SK-N-SH (cell line): ENCODE data around the gene SH3BP4. TPM values are rescaled to one million over a fixed set of nuclear protein-coding genes. Genes with fewer than 3 reads are reported as not detected.

ENCODE experiments used
- CTCF ChIA-PET: fragments of 300-600, 350-600 bp; formaldehyde crosslinking; extraction: SDS; loops from one replicate; lab custom pipeline; 2021; lab: Yijun Ruan, JAX
- POLR2A ChIA-PET: fragments of 350-600 bp; sonication (Branson Sonifier 250); formaldehyde crosslinking; extraction: SDS; loops from one replicate; lab custom pipeline; 2020; ENCODE audit warnings: antibody characterized with exemption, inconsistent platforms; lab: Yijun Ruan, JAX
- DNase-seq: peaks from one replicate; pipeline ENCODE4 v3.0.0; 2012
- H2AFZ ChIP-seq: fragments of 200-600 bp; sonication (generic); 2 replicates; pipeline ENCODE4 v1.8.1; 2016; ENCODE audit warnings: antibody characterized with exemption, mild to moderate bottlenecking, low read depth
- H3F3A ChIP-seq: fragments of 200-600 bp; sonication (generic); replicated peaks from 2 replicates; pipeline ENCODE3; 2016; ENCODE audit warnings: antibody characterized with exemption, mild to moderate bottlenecking; ENCODE audit not compliant: insufficient read depth
- H3K27ac ChIP-seq, 2 experiments: fragments of 200-500 bp in 1 of 2; fragments of 200-600 bp in 1 of 2; sonication (Bioruptor generic) in 1 of 2; sonication (generic), shearing (Covaris generic) in 1 of 2; 2 replicates each; pipeline versions ENCODE4 v1.5.1 to v1.6.1; 2014 to 2016; ENCODE audit warnings: low read depth in 2 of 2, inconsistent platforms in 1 of 2, low read length in 1 of 2, mild to moderate bottlenecking in 1 of 2, mixed read lengths in 1 of 2
- H3K27me3 ChIP-seq: fragments of 200-600 bp; sonication (generic), shearing (Covaris generic); 2 replicates; pipeline ENCODE4 v1.6.1; 2016; ENCODE audit warnings: mixed run types; ENCODE audit not compliant: insufficient read depth
- H3K36me3 ChIP-seq, 2 experiments: fragments of 200-500 bp in 1 of 2; fragments of 200-600 bp in 1 of 2; sonication (Bioruptor generic) in 1 of 2; sonication (generic) in 1 of 2; replicated peaks in 1 of 2; 2 replicates each; pipeline versions ENCODE3 to v1.5.1; 2014 to 2016; ENCODE audit warnings: low read length in 1 of 2, mild to moderate bottlenecking in 1 of 2; ENCODE audit not compliant: insufficient read depth in 2 of 2, control insufficient read depth in 1 of 2
- H3K4me1 ChIP-seq, 2 experiments: fragments of 200-500 bp in 1 of 2; fragments of 200-600 bp in 1 of 2; sonication (Bioruptor generic) in 1 of 2; sonication (generic), shearing (Covaris generic) in 1 of 2; 2 replicates each; pipeline versions ENCODE4 v1.5.1 to v1.6.1; 2014 to 2016; ENCODE audit warnings: low read depth in 1 of 2, low read length in 1 of 2, mixed run types in 1 of 2; ENCODE audit not compliant: insufficient read depth in 2 of 2, control insufficient read depth in 1 of 2
- H3K4me2 ChIP-seq: fragments of 200-600 bp; sonication (generic), shearing (Covaris generic); 2 replicates; pipeline ENCODE4 v1.6.1; 2017; ENCODE audit warnings: mixed run types
- H3K4me3 ChIP-seq, 2 experiments: fragments of 200-500 bp in 1 of 2; fragments of 200-600 bp in 1 of 2; sonication (Bioruptor generic) in 1 of 2; sonication (generic), shearing (Covaris generic) in 1 of 2; 2 replicates each; pipeline versions ENCODE4 v1.5.1 to v1.8.1; 2014 to 2016; ENCODE audit warnings: low read depth in 2 of 2, inconsistent platforms in 1 of 2, low read length in 1 of 2, mild to moderate bottlenecking in 1 of 2, mixed read lengths in 1 of 2, moderate library complexity in 1 of 2
- H3K79me2 ChIP-seq: fragments of 200-600 bp; sonication (generic); 2 replicates; pipeline ENCODE4 v1.8.1; 2017; ENCODE audit warnings: mild to moderate bottlenecking; ENCODE audit not compliant: insufficient read depth
- H3K9ac ChIP-seq: fragments of 200-600 bp; sonication (generic); 2 replicates; pipeline ENCODE4 v1.6.1; 2017; ENCODE audit warnings: mixed run types
- H3K9me2 ChIP-seq: fragments of 200-600 bp; sonication (generic); 2 replicates; pipeline ENCODE4 v1.6.1; 2017; ENCODE audit warnings: mixed run types
- H3K9me3 ChIP-seq: fragments of 200-600 bp; sonication (generic); 2 replicates; pipeline ENCODE4 v1.6.1; 2017; ENCODE audit warnings: mixed run types, mild to moderate bottlenecking, moderate library complexity
- H4K20me1 ChIP-seq: fragments of 200-600 bp; sonication (generic); 2 replicates; pipeline ENCODE4 v1.6.1; 2017; ENCODE audit warnings: mild to moderate bottlenecking, mixed run types; ENCODE audit not compliant: insufficient read depth
- TAF1 ChIP-seq: IDR thresholded peaks from 2 replicates; pipeline ENCODE4 v1.6.1; 2012; ENCODE audit warnings: low read depth, mild to moderate bottlenecking, low read length, moderate library complexity, borderline replicate concordance
- YY1 ChIP-seq: IDR thresholded peaks from 2 replicates; pipeline ENCODE4 v1.4.0; 2012; ENCODE audit warnings: low read depth, mild to moderate bottlenecking
- WGBS: methylation state at CpG from one replicate; pipeline ENCODE4 v1.1.6; 2017; ENCODE audit warnings: low lambda C conversion rate; 5-methylcytosine and 5-hydroxymethylcytosine counted together
- polyA plus RNA-seq, 3 experiments: library from polyadenylated mRNA; depleted of rRNA; stranded (reverse); fragments of >200 nt; gene quantifications; 2 replicates each; pipeline ENCODE4 v1.2.3, GENCODE V29; 2012
- TF ChIP-seq, protein P1 (sequence below): IDR thresholded peaks from 2 replicates; pipeline ENCODE4 v1.6.1; 2012; ENCODE audit warnings: mild to moderate bottlenecking, low read depth, low read length, moderate library complexity
- TF ChIP-seq, protein P2 (sequence below): fragments of 150-350 bp; IDR thresholded peaks from 2 replicates; pipeline ENCODE4 v1.6.1; 2016; ENCODE audit warnings: mild to moderate bottlenecking, low read depth, low read length
- TF ChIP-seq, protein P3 (sequence below): IDR thresholded peaks from 2 replicates; pipeline ENCODE4 v1.4.0; 2012; ENCODE audit warnings: low read depth, borderline replicate concordance

SH3BP4 gene, protein sequence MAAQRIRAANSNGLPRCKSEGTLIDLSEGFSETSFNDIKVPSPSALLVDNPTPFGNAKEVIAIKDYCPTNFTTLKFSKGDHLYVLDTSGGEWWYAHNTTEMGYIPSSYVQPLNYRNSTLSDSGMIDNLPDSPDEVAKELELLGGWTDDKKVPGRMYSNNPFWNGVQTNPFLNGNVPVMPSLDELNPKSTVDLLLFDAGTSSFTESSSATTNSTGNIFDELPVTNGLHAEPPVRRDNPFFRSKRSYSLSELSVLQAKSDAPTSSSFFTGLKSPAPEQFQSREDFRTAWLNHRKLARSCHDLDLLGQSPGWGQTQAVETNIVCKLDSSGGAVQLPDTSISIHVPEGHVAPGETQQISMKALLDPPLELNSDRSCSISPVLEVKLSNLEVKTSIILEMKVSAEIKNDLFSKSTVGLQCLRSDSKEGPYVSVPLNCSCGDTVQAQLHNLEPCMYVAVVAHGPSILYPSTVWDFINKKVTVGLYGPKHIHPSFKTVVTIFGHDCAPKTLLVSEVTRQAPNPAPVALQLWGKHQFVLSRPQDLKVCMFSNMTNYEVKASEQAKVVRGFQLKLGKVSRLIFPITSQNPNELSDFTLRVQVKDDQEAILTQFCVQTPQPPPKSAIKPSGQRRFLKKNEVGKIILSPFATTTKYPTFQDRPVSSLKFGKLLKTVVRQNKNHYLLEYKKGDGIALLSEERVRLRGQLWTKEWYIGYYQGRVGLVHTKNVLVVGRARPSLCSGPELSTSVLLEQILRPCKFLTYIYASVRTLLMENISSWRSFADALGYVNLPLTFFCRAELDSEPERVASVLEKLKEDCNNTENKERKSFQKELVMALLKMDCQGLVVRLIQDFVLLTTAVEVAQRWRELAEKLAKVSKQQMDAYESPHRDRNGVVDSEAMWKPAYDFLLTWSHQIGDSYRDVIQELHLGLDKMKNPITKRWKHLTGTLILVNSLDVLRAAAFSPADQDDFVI
- 27.7 and 32.9 TPM in 2 replicates for polyA plus RNA-seq (2012; rRNA removed)
- polyA plus RNA-seq (2012; cell fraction: cytosol; rRNA removed) = 23.7 and 27.9 TPM in 2 replicates
- 28.8 and 35.9 TPM in 2 replicates for polyA plus RNA-seq (2012; cell fraction: nucleus; rRNA removed)

DNA sequence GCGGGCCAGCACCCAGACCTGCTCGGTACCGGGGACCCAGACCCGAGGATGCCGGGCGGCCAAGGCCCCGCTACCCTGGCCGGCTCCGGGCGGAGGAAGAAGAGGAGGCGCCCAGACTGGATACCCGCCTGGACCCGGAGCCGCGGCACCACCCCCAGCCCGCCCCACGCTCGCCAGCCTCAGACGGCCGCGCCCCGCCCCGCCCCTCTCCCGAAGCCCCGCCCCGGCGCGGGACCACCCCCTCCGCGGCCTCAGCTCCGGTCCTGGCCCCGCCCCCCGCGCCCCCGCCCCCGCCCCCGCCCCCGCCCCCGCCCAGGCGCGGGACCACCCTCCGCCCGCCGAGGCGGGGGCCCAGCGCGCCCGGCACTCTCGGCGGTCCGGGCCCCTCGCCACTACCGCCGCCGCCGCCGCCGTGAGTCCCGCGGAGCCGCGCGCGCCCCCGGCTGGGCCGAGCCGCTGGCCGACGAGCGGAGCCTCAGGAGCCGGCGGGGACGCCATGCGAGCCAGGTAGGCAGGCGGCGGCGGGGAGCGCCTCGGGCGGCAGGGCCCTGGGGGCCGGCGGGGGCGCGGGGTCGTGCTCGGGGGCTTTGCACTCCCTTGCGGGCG lies at the start of gene SH3BP4:
SH3BP4 (plus strand) TSS at position 354 of the 606 bp plus-strand sequence. CDS start 82,986 bp downstream, outside the sequence.
- H3K9me2 ChIP-seq = no peaks in the 10 kb centered on the region
- peaks cover 54% of the 10 kb centered on the region for H3K79me2 ChIP-seq
- peaks cover 42% of the 10 kb centered on the region for H4K20me1 ChIP-seq
- H3K4me3 ChIP-seq = peak within 1 kb of the TSS; percentile 86 to 97
- peak within 1 kb of the TSS; percentile 68 to 72 for H3K27ac ChIP-seq
- peaks cover 0 to 6% of the 10 kb centered on the region in 2 experiments for H3K36me3 ChIP-seq
- TF ChIP-seq, protein P1, sequence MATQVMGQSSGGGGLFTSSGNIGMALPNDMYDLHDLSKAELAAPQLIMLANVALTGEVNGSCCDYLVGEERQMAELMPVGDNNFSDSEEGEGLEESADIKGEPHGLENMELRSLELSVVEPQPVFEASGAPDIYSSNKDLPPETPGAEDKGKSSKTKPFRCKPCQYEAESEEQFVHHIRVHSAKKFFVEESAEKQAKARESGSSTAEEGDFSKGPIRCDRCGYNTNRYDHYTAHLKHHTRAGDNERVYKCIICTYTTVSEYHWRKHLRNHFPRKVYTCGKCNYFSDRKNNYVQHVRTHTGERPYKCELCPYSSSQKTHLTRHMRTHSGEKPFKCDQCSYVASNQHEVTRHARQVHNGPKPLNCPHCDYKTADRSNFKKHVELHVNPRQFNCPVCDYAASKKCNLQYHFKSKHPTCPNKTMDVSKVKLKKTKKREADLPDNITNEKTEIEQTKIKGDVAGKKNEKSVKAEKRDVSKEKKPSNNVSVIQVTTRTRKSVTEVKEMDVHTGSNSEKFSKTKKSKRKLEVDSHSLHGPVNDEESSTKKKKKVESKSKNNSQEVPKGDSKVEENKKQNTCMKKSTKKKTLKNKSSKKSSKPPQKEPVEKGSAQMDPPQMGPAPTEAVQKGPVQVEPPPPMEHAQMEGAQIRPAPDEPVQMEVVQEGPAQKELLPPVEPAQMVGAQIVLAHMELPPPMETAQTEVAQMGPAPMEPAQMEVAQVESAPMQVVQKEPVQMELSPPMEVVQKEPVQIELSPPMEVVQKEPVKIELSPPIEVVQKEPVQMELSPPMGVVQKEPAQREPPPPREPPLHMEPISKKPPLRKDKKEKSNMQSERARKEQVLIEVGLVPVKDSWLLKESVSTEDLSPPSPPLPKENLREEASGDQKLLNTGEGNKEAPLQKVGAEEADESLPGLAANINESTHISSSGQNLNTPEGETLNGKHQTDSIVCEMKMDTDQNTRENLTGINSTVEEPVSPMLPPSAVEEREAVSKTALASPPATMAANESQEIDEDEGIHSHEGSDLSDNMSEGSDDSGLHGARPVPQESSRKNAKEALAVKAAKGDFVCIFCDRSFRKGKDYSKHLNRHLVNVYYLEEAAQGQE = no peak
- TF ChIP-seq YY1 = no peak
- TF ChIP-seq, protein P2, sequence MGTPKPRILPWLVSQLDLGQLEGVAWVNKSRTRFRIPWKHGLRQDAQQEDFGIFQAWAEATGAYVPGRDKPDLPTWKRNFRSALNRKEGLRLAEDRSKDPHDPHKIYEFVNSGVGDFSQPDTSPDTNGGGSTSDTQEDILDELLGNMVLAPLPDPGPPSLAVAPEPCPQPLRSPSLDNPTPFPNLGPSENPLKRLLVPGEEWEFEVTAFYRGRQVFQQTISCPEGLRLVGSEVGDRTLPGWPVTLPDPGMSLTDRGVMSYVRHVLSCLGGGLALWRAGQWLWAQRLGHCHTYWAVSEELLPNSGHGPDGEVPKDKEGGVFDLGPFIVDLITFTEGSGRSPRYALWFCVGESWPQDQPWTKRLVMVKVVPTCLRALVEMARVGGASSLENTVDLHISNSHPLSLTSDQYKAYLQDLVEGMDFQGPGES = no peak
- TF ChIP-seq TAF1 = 0 out of 2 replicates have a peak, but pooled peaks have one; percentile 13
- TF ChIP-seq, all 33 proteins: peak for 1
- DNase-seq = peak; percentile 99
- Histone ChIP-seq H3K27me3 (no peaks in the 10 kb centered on the region), H3K4me1 (peaks cover 33 to 40% of the 10 kb centered on the region in 2 experiments), H3K9ac (peak within 1 kb of the TSS; percentile 94), H2AFZ (peak within 1 kb of the TSS; percentile 86), H3F3A (peaks cover 12% of the 10 kb centered on the region), H3K9me3 (no peaks in the 10 kb centered on the region), H3K4me2 (peak within 1 kb of the TSS; percentile 99)
- no CpG with 5 or more reads among the region's 88 CpGs for WGBS
- ChIA-PET POLR2A (no interaction called here), CTCF (interaction anchor here (1.4 kb wide), 1 partner anchor 155 kb away, joined by 3 read pairs; no protein-coding TSS in a partner anchor)

DNA sequence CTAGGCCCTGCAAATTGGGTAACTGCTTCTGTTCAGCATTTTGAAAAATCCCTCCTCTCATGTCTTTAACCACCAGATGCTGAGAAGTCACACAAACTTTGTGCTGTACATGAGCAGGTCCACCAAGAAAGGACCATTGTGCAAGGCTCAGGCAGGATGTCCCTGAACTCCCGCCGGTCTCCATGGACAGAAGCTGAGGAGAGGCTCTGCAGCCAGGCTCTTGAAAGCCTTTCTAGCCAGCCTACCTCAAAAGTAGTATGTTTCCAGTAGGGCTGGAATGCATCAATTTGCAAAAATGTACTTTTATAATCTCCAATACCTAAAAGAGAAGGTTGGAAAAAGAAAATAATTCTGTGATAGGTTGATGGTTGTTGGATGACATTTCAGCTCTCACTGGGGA lies 47.0 kb upstream of the SH3BP4 start:
- Histone ChIP-seq H3K27ac (no peak overlapping the region), H3F3A (no peaks in the 10 kb centered on the region), H3K4me3 (no peak overlapping the region), H3K9ac (no peak overlapping the region), H2AFZ (no peak overlapping the region), H3K4me1 (peaks cover 0 to 5% of the 10 kb centered on the region in 2 experiments; a peak in 2 of 4 replicates), H3K27me3 (no peaks in the 10 kb centered on the region), H3K36me3 (no peaks in the 10 kb centered on the region), H4K20me1 (no peaks in the 10 kb centered on the region)
- DNase-seq = no peak
- WGBS = 100% methylated on average over 2 of the region's 2 CpGs
- POLR2A ChIA-PET = no interaction called here
- TF ChIP-seq, protein P3, sequence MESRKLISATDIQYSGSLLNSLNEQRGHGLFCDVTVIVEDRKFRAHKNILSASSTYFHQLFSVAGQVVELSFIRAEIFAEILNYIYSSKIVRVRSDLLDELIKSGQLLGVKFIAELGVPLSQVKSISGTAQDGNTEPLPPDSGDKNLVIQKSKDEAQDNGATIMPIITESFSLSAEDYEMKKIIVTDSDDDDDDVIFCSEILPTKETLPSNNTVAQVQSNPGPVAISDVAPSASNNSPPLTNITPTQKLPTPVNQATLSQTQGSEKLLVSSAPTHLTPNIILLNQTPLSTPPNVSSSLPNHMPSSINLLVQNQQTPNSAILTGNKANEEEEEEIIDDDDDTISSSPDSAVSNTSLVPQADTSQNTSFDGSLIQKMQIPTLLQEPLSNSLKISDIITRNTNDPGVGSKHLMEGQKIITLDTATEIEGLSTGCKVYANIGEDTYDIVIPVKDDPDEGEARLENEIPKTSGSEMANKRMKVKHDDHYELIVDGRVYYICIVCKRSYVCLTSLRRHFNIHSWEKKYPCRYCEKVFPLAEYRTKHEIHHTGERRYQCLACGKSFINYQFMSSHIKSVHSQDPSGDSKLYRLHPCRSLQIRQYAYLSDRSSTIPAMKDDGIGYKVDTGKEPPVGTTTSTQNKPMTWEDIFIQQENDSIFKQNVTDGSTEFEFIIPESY = no peak
- TF ChIP-seq, all 33 proteins: peak for 0
- CTCF ChIA-PET = no interaction called here
- H3K9me3 ChIP-seq = no peaks in the 10 kb centered on the region
- H3K79me2 ChIP-seq = no peaks in the 10 kb centered on the region
- no peaks in the 10 kb centered on the region for H3K9me2 ChIP-seq
- no peak overlapping the region for H3K4me2 ChIP-seq
